K562 (cell line): ENCODE data around the gene TTLL10. TPM values are rescaled to one million over a fixed set of nuclear protein-coding genes. Genes with fewer than 3 reads are reported as not detected.

Experiments
- ELF1 ChIP-seq: fragments of 200-800 bp; sonication (Bioruptor generic); IDR thresholded peaks from 2 replicates; pipeline ENCODE4 v1.6.1; 2016; ENCODE audit warnings: missing genetic modification characterization, missing compliant biosample characterization
- HCFC1 ChIP-seq: IDR thresholded peaks from 2 replicates; pipeline ENCODE4 v1.6.1; 2012; ENCODE audit warnings: low read depth, low read length, improper control_type of control experiment
- NR2C2 ChIP-seq, 2 experiments: fragments of 200-800 bp in 1 of 2; sonication (Bioruptor generic) in 1 of 2; sonication (generic) in 1 of 2; formaldehyde crosslinking in 1 of 2; IDR thresholded peaks; 2 replicates each; pipeline versions ENCODE4 v1.6.1 to v1.8.0; 2016 to 2022; ENCODE audit warnings: mild to moderate bottlenecking in 1 of 2, missing compliant biosample characterization in 1 of 2, missing genetic modification characterization in 1 of 2, missing genetic modification reagents in 1 of 2
- POLR2G ChIP-seq: fragments of 200-400 bp; formaldehyde crosslinking; IDR thresholded peaks from 2 replicates; pipeline ENCODE4 v1.6.1; 2017; ENCODE audit warnings: low read depth, mild to moderate bottlenecking, antibody characterized with exemption, low read length, moderate library complexity
- ZNF766 ChIP-seq: fragments of 200-800 bp; sonication (Bioruptor generic); conservative IDR thresholded peaks from 2 replicates; pipeline ENCODE4 v1.6.1; 2016; ENCODE audit warnings: missing genetic modification characterization, missing compliant biosample characterization
- polyA plus RNA-seq, 8 experiments: library from polyadenylated mRNA; depleted of rRNA in 4 of 8; stranded (reverse) in 5 of 8; unstranded in 3 of 8; fragments of >200 nt; fragmentation: Nextera tagmentation in 2 of 8; fragmentation: Illumina TruSeq in 1 of 8; extraction: Ambion mirVana in 2 of 8; extraction: Trizol in 1 of 8; gene quantifications; 2 replicates each; pipeline versions ENCODE4 v1.2.1 to v1.2.3, GENCODE V29; 2011 to 2014; ENCODE audit warnings: inconsistent platforms in 1 of 8, missing spikeins in 1 of 8
- total RNA-seq, 7 experiments: library from RNA; depleted of rRNA in 6 of 7; stranded (reverse); fragments of >200 nt in 6 of 7; fragmentation: Illumina TruSeq in 2 of 7; extraction: Trizol in 2 of 7; gene quantifications; 2 replicates each; pipeline versions ENCODE4 v1.2.1 to v1.2.3, GENCODE V29; 2011 to 2021; ENCODE audit warnings: low replicate concordance in 1 of 7
- TF ChIP-seq, protein P1 (sequence below): sonication (generic); formaldehyde crosslinking; IDR thresholded peaks from 2 replicates; pipeline ENCODE4 v1.4.0; 2020; ENCODE audit warnings: mild to moderate bottlenecking, missing genetic modification reagents
- TF ChIP-seq, protein P2 (sequence below): fragments of 450-650 bp; formaldehyde crosslinking; IDR thresholded peaks from 2 replicates; pipeline ENCODE4 v1.4.0; 2022; ENCODE audit warnings: missing genetic modification characterization
- TF ChIP-seq, protein P3 (sequence below): sonication (generic); formaldehyde crosslinking; IDR thresholded peaks from 2 replicates; pipeline ENCODE4 v1.8.0; 2022; ENCODE audit warnings: mild to moderate bottlenecking, missing genetic modification reagents

The TTLL10 gene
- total and polyA plus RNA-seq, 9 of the 15 experiments (the other 6 are each of a cell fraction or from before 2014, with no cell fraction given) = not detected

DNA sequence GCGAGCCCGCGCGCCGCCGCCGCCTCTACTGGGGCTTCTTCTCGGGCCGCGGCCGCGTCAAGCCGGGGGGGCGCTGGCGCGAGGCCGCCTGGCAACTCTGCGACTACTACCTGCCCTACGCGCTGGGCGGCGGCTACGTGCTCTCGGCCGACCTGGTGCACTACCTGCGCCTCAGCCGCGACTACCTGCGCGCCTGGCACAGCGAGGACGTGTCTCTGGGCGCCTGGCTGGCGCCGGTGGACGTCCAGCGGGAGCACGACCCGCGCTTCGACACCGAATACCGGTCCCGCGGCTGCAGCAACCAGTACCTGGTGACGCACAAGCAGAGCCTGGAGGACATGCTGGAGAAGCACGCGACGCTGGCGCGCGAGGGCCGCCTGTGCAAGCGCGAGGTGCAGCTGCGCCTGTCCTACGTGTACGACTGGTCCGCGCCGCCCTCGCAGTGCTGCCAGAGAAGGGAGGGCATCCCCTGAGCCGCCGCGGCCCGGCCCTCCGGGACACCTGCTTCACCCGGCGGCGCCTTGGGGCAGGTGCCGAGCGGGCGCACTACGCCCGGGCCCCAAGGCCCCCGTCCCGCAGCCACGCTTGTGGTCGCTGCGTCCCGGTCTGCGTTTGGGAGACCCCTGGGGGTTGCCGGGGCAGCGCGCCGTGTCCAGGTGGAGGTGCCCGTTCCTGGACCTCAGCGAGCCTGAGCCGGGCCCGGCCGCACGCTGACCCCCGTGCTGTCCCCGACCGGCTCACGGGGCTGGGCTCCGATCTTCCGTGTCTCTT is 59.3 kb downstream of the TTLL10 start (continued):
- TF ChIP-seq, protein P1, sequence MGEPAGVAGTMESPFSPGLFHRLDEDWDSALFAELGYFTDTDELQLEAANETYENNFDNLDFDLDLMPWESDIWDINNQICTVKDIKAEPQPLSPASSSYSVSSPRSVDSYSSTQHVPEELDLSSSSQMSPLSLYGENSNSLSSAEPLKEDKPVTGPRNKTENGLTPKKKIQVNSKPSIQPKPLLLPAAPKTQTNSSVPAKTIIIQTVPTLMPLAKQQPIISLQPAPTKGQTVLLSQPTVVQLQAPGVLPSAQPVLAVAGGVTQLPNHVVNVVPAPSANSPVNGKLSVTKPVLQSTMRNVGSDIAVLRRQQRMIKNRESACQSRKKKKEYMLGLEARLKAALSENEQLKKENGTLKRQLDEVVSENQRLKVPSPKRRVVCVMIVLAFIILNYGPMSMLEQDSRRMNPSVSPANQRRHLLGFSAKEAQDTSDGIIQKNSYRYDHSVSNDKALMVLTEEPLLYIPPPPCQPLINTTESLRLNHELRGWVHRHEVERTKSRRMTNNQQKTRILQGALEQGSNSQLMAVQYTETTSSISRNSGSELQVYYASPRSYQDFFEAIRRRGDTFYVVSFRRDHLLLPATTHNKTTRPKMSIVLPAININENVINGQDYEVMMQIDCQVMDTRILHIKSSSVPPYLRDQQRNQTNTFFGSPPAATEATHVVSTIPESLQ (CRISPR knock-in tag) = no peak
- TF ChIP-seq ELF1 = no peak
- TF ChIP-seq, protein P2, sequence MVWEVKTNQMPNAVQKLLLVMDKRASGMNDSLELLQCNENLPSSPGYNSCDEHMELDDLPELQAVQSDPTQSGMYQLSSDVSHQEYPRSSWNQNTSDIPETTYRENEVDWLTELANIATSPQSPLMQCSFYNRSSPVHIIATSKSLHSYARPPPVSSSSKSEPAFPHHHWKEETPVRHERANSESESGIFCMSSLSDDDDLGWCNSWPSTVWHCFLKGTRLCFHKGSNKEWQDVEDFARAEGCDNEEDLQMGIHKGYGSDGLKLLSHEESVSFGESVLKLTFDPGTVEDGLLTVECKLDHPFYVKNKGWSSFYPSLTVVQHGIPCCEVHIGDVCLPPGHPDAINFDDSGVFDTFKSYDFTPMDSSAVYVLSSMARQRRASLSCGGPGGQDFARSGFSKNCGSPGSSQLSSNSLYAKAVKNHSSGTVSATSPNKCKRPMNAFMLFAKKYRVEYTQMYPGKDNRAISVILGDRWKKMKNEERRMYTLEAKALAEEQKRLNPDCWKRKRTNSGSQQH (CRISPR knock-in tag) = no peak
- peak; percentile 63 for TF ChIP-seq POLR2G
- TF ChIP-seq, protein P3, sequence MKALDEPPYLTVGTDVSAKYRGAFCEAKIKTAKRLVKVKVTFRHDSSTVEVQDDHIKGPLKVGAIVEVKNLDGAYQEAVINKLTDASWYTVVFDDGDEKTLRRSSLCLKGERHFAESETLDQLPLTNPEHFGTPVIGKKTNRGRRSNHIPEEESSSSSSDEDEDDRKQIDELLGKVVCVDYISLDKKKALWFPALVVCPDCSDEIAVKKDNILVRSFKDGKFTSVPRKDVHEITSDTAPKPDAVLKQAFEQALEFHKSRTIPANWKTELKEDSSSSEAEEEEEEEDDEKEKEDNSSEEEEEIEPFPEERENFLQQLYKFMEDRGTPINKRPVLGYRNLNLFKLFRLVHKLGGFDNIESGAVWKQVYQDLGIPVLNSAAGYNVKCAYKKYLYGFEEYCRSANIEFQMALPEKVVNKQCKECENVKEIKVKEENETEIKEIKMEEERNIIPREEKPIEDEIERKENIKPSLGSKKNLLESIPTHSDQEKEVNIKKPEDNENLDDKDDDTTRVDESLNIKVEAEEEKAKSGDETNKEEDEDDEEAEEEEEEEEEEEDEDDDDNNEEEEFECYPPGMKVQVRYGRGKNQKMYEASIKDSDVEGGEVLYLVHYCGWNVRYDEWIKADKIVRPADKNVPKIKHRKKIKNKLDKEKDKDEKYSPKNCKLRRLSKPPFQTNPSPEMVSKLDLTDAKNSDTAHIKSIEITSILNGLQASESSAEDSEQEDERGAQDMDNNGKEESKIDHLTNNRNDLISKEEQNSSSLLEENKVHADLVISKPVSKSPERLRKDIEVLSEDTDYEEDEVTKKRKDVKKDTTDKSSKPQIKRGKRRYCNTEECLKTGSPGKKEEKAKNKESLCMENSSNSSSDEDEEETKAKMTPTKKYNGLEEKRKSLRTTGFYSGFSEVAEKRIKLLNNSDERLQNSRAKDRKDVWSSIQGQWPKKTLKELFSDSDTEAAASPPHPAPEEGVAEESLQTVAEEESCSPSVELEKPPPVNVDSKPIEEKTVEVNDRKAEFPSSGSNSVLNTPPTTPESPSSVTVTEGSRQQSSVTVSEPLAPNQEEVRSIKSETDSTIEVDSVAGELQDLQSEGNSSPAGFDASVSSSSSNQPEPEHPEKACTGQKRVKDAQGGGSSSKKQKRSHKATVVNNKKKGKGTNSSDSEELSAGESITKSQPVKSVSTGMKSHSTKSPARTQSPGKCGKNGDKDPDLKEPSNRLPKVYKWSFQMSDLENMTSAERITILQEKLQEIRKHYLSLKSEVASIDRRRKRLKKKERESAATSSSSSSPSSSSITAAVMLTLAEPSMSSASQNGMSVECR (CRISPR knock-in tag) = 0 out of 2 replicates have a peak, but pooled peaks have one; percentile 43
- TF ChIP-seq NR2C2 (CRISPR knock-in tag; IDR thresholded peaks at IDR 0.05) = no peak
- TF ChIP-seq NR2C2 (tag; IDR thresholded peaks at IDR 0.05) = no peak
- no peak for TF ChIP-seq HCFC1
- TF ChIP-seq ZNF766 (CRISPR knock-in tag) = no peak
